Rectal smooth muscle tissue (tissue), 1 donor: Measurements from ENCODE around the gene SRGAP1.
"Not testable (repeated sequence)": the region's sequence is repeated elsewhere in the genome, so short reads cannot be mapped to it uniquely, and the experiment has no call there.

Source experiments
- H3K27ac ChIP-seq: one replicate; pipeline ENCODE4 v1.7.0; 2013; ENCODE audit warnings: low read depth, low read length, inconsistent platforms
- H3K27me3 ChIP-seq: one replicate; pipeline ENCODE4 v1.7.0; 2013; ENCODE audit warnings: low read length; ENCODE audit not compliant: control insufficient read depth, insufficient read depth
- H3K36me3 ChIP-seq: one replicate; pipeline ENCODE4 v1.7.0; 2013; ENCODE audit warnings: low read length; ENCODE audit not compliant: control insufficient read depth, insufficient read depth
- H3K4me1 ChIP-seq: one replicate; pipeline ENCODE4 v1.7.0; 2013; ENCODE audit warnings: low read length; ENCODE audit not compliant: control insufficient read depth, insufficient read depth
- H3K4me3 ChIP-seq: one replicate; pipeline ENCODE4 v1.7.0; 2013; ENCODE audit warnings: low read length
- H3K9ac ChIP-seq: one replicate; pipeline ENCODE4 v1.7.0; 2013; ENCODE audit warnings: low read length

Gene SRGAP1

GRCh38 chr12:64019654-64020053 lies 175.2 kb downstream of the SRGAP1 start:
- Histone ChIP-seq H3K27ac (no peak overlapping the region), H3K4me1 (no peaks in the 10 kb centered on the region), H3K9ac (no peak overlapping the region), H3K27me3 (no peaks in the 10 kb centered on the region), H3K4me3 (no peak overlapping the region), H3K36me3 (no peaks in the 10 kb centered on the region)

GRCh38 chr12:64025174-64025958 lies 180.9 kb downstream of the SRGAP1 start:
- Histone ChIP-seq H3K27ac (no peak overlapping the region), H3K9ac (no peak overlapping the region), H3K4me1 (no peaks in the 10 kb centered on the region), H3K36me3 (no peaks in the 10 kb centered on the region), H3K4me3 (no peak overlapping the region), H3K27me3 (no peaks in the 10 kb centered on the region)

- Histone ChIP-seq H3K27me3 (no peaks in the 10 kb centered on the region), H3K36me3 (no peaks in the 10 kb centered on the region), H3K4me3 (no peak overlapping the region), H3K4me1 (no peaks in the 10 kb centered on the region), H3K9ac (no peak overlapping the region), H3K27ac (no peak overlapping the region)
These were observed 182.8 kb downstream of the SRGAP1 start for GRCh38 chr12:64027311-64027710.

- Histone ChIP-seq H3K36me3 (no peaks in the 10 kb centered on the region), H3K4me1 (no peaks in the 10 kb centered on the region), H3K27ac (no peak overlapping the region), H3K27me3 (no peaks in the 10 kb centered on the region), H3K9ac (no peak overlapping the region), H3K4me3 (no peak overlapping the region)
These were observed 184.0 kb downstream of the SRGAP1 start for GRCh38 chr12:64028541-64028940.

- Histone ChIP-seq H3K27ac (no peak overlapping the region), H3K9ac (no peak overlapping the region), H3K4me3 (no peak overlapping the region)
These were observed 184.7 kb downstream of the SRGAP1 start for GRCh38 chr12:64029013-64029857.

GRCh38 chr12:64030155-64030554 lies 185.7 kb downstream of the SRGAP1 start:
- Histone ChIP-seq H3K4me3 (no peak overlapping the region), H3K4me1 (no peaks in the 10 kb centered on the region)

More at GRCh38 chr12:64029013-64029857, 184.7 kb downstream of the SRGAP1 start:
- H3K4me1 ChIP-seq, result no peaks in the 10 kb centered on the region
- no peaks in the 10 kb centered on the region for H3K27me3 ChIP-seq
- no peaks in the 10 kb centered on the region for H3K36me3 ChIP-seq

GRCh38 chr12:64034056-64034455 lies 189.6 kb downstream of the SRGAP1 start:
- H3K4me1 ChIP-seq, H3K4me3 ChIP-seq, H3K36me3 ChIP-seq, H3K9ac ChIP-seq, H3K27ac ChIP-seq, H3K27me3 ChIP-seq: not testable (repeated sequence)

More at GRCh38 chr12:64030155-64030554, 185.7 kb downstream of the SRGAP1 start:
- Histone ChIP-seq H3K9ac (no peak overlapping the region), H3K36me3 (no peaks in the 10 kb centered on the region), H3K27ac (no peak overlapping the region), H3K27me3 (no peaks in the 10 kb centered on the region)

GRCh38 chr12:64034901-64035576 lies 190.5 kb downstream of the SRGAP1 start:
- Histone ChIP-seq H3K36me3 (no peaks in the 10 kb centered on the region), H3K4me3 (no peak overlapping the region), H3K27ac (no peak overlapping the region), H3K4me1 (peaks cover 7% of the 10 kb centered on the region), H3K27me3 (no peaks in the 10 kb centered on the region), H3K9ac (no peak overlapping the region)

GRCh38 chr12:64036414-64036813 lies 191.9 kb downstream of the SRGAP1 start:
- no peak overlapping the region for H3K4me3 ChIP-seq
- peaks cover 7% of the 10 kb centered on the region for H3K4me1 ChIP-seq
- no peaks in the 10 kb centered on the region for H3K27me3 ChIP-seq
- no peak overlapping the region for H3K27ac ChIP-seq
- H3K9ac ChIP-seq, result no peak overlapping the region
- no peaks in the 10 kb centered on the region for H3K36me3 ChIP-seq

- Histone ChIP-seq H3K4me3 (peak overlapping the region; percentile 36), H3K27ac (peak overlapping the region; percentile 21), H3K27me3 (no peaks in the 10 kb centered on the region), H3K4me1 (peaks cover 7% of the 10 kb centered on the region), H3K36me3 (no peaks in the 10 kb centered on the region), H3K9ac (no peak overlapping the region)
These were observed 194.9 kb downstream of the SRGAP1 start for GRCh38 chr12:64039281-64039871.

GRCh38 chr12:64042911-64043310 lies 198.4 kb downstream of the SRGAP1 start:
- no peak overlapping the region for H3K4me3 ChIP-seq
- no peaks in the 10 kb centered on the region for H3K27me3 ChIP-seq
- H3K27ac ChIP-seq, result no peak overlapping the region
- peaks cover 7% of the 10 kb centered on the region for H3K4me1 ChIP-seq
- no peak overlapping the region for H3K9ac ChIP-seq
- H3K36me3 ChIP-seq, result no peaks in the 10 kb centered on the region

GRCh38 chr12:64044191-64044590 lies 199.7 kb downstream of the SRGAP1 start:
- Histone ChIP-seq H3K4me3 (no peak overlapping the region), H3K4me1 (peaks cover 1% of the 10 kb centered on the region), H3K9ac (no peak overlapping the region), H3K27me3 (no peaks in the 10 kb centered on the region), H3K36me3 (no peaks in the 10 kb centered on the region), H3K27ac (no peak overlapping the region)
